Measurements from ENCODE around the gene GPC6. TPM values are rescaled to one million over a fixed set of nuclear protein-coding genes. Genes with fewer than 3 reads are reported as not detected.

Gene GPC6
- total RNA-seq, 1 experiment from 2014 or later: 0.22 TPM

GRCh38 chr13:94395860-94396259 lies 1169.3 kb downstream of the GPC6 start (continued):
- TF ChIP-seq ELF1 (IDR thresholded peaks at IDR 0.05; ENCODE audit: borderline replicate concordance, low read depth) (no peak), JUND (IDR thresholded peaks at IDR 0.05) (no peak), POLR2A (IDR thresholded peaks at IDR 0.05; ENCODE audit: borderline replicate concordance, extremely low read depth, insufficient read depth, insufficient read length) (no peak)

- Histone ChIP-seq H3K4me1 (ENCODE audit: control insufficient read depth in 1 of 2, insufficient read depth in 2 of 2, low read length in 2 of 2) (no peaks in the 10 kb centered on the region), H3K9me3 (ENCODE audit: control insufficient read depth in 1 of 2, insufficient read depth in 1 of 2, low read depth in 1 of 2, low read length in 2 of 2) (no peaks in the 10 kb centered on the region), H3K27me3 (ENCODE audit: insufficient read depth, low read length) (0 out of 2 replicates have a peak, but pooled peaks cover 8% of the 10 kb centered on the region), H2AFZ (ENCODE audit: low read depth, low read length, poor library complexity, severe bottlenecking) (no peak overlapping the region), H3K36me3 (ENCODE audit: control insufficient read depth in 1 of 2, insufficient read depth in 2 of 2, low read length in 2 of 2) (no peaks in the 10 kb centered on the region), H3K9ac (ENCODE audit: low read length) (no peak overlapping the region), H4K20me1 (ENCODE audit: insufficient read depth) (no peaks in the 10 kb centered on the region; the same call in 1 of the 2 replicates), H3K9me2 (ENCODE audit: insufficient read depth) (no peaks in the 10 kb centered on the region), H3K79me2 (ENCODE audit: insufficient read depth, low read length) (no peaks in the 10 kb centered on the region), H3K27ac (ENCODE audit: low read depth, low read length) (no peak overlapping the region), H3K4me2 (ENCODE audit: low read length) (no peak overlapping the region), H3K4me3 (replicated peaks in 1 of 2; ENCODE audit: low read depth in 1 of 2, low read length in 2 of 2) (no peak overlapping the region)
- CTCF ChIA-PET: no interaction called here
- ATAC-seq (no peak), DNase-seq (ENCODE audit: low read depth, low spot score) (no peak)
- BruUV-seq (replicated peaks): no TSS peak
- TF ChIP-seq SRF (IDR thresholded peaks at IDR 0.05; ENCODE audit: low read depth) (no peak), ZBTB33 (IDR thresholded peaks at IDR 0.05; ENCODE audit: extremely low read depth, insufficient replicate concordance, low read length) (no peak), CTCF (IDR thresholded peaks at IDR 0.05 in 2 of 3, conservative IDR thresholded peaks at IDR 0.05 in 1 of 3; ENCODE audit: borderline replicate concordance in 1 of 3, insufficient read depth in 1 of 3, low read depth in 2 of 3, low read length in 2 of 3) (no peak), ZNF274 (IDR thresholded peaks at IDR 0.05; ENCODE audit: low read depth, low read length) (no peak), RAD21 (IDR thresholded peaks at IDR 0.05; ENCODE audit: low read depth) (no peak), ZFX (IDR thresholded peaks at IDR 0.05) (no peak), POLR2AphosphoS5 (IDR thresholded peaks at IDR 0.05; ENCODE audit: low read depth, low read length) (no peak), POLR2A (IDR thresholded peaks at IDR 0.05; ENCODE audit: borderline replicate concordance, extremely low read depth, insufficient read depth, insufficient read length) (no peak), CBX3 (IDR thresholded peaks at IDR 0.05; ENCODE audit: low read depth) (no peak)
- POLR2A ChIA-PET: no interaction called here
- RAD21 ChIA-PET (ENCODE audit: low non-redundant PET in 1 of 2, low total read pairs in 2 of 2, uncharacterized antibody in 2 of 2, unreplicated experiment in 2 of 2): no interaction called here
- intact Hi-C loops (cut with micrococcal nuclease): no loop called here
These were observed 1173.2 kb downstream of the GPC6 start for GRCh38 chr13:94399812-94400211.
